H9 (cell line): ENCODE results near the gene COIL. TPM values are rescaled to one million over a fixed set of nuclear protein-coding genes. Genes with fewer than 3 reads are reported as not detected.
A peak's percentile ranks its signal among the peaks of the same experiment; 100 is the strongest.

Source experiments
- DNase-seq: peaks from one replicate; pipeline ENCODE4 v3.0.0-alpha.2; 2017
- H2AFZ ChIP-seq: one replicate; pipeline ENCODE4 v1.6.1; 2013; ENCODE audit warnings: mild to moderate bottlenecking, low read length, control low read depth, moderate library complexity
- H2AK5ac ChIP-seq: 2 replicates; pipeline ENCODE4 v1.6.1; 2013; ENCODE audit warnings: low read length, control low read depth, mixed read lengths; ENCODE audit not compliant: insufficient read length
- H2BK120ac ChIP-seq: one replicate; pipeline ENCODE4 v1.6.1; 2013; ENCODE audit warnings: low read depth, mild to moderate bottlenecking, low read length, control low read depth, inconsistent platforms; ENCODE audit not compliant: poor library complexity, severe bottlenecking
- H2BK12ac ChIP-seq: 2 replicates; pipeline ENCODE4 v1.6.1; 2013; ENCODE audit warnings: low read length, control low read depth, mixed read lengths, low read depth; ENCODE audit not compliant: insufficient read length
- H2BK15ac ChIP-seq: 2 replicates; pipeline ENCODE4 v1.6.1; 2013; ENCODE audit warnings: low read depth, low read length, control low read depth
- H2BK20ac ChIP-seq: one replicate; pipeline ENCODE4 v1.6.1; 2013; ENCODE audit warnings: low read depth, mild to moderate bottlenecking, low read length, control low read depth, inconsistent platforms; ENCODE audit not compliant: poor library complexity, severe bottlenecking
- H2BK5ac ChIP-seq: 2 replicates; pipeline ENCODE4 v1.6.1; 2013; ENCODE audit warnings: low read length, control low read depth, mixed read lengths; ENCODE audit not compliant: insufficient read length
- H3K14ac ChIP-seq: 2 replicates; pipeline ENCODE4 v1.6.1; 2013; ENCODE audit warnings: low read length, control low read depth; ENCODE audit not compliant: insufficient read depth
- H3K18ac ChIP-seq: 2 replicates; pipeline ENCODE4 v1.6.1; 2013; ENCODE audit warnings: low read depth, mild to moderate bottlenecking, mixed read lengths, low read length, control low read depth; ENCODE audit not compliant: insufficient read length
- H3K23ac ChIP-seq: 2 replicates; pipeline ENCODE4 v1.6.1; 2013; ENCODE audit warnings: low read length, control low read depth, mixed read lengths, low read depth; ENCODE audit not compliant: insufficient read length
- H3K23me2 ChIP-seq: 2 replicates; pipeline ENCODE4 v1.6.1; 2013; ENCODE audit warnings: low read depth, mild to moderate bottlenecking, mixed read lengths, low read length, control low read depth; ENCODE audit not compliant: insufficient read length, poor library complexity, severe bottlenecking
- H3K27ac ChIP-seq: 2 replicates; pipeline ENCODE4 v1.5.1; 2013; ENCODE audit warnings: low read length, control low read depth, mixed read lengths, low read depth; ENCODE audit not compliant: insufficient read length
- H3K27me3 ChIP-seq: 2 replicates; pipeline ENCODE4 v1.6.1; 2013; ENCODE audit warnings: low read length, control low read depth, inconsistent platforms; ENCODE audit not compliant: insufficient read depth
- H3K4ac ChIP-seq: 2 replicates; pipeline ENCODE4 v1.6.1; 2013; ENCODE audit warnings: low read depth, mild to moderate bottlenecking, control low read depth, inconsistent platforms, low read length, moderate library complexity
- H3K4me1 ChIP-seq: 2 replicates; pipeline ENCODE4 v1.6.1; 2013; ENCODE audit warnings: low read length, control low read depth, inconsistent platforms; ENCODE audit not compliant: insufficient read depth
- H3K4me2 ChIP-seq: 2 replicates; pipeline ENCODE4 v1.6.1; 2013; ENCODE audit warnings: low read length, control low read depth, mixed read lengths; ENCODE audit not compliant: insufficient read length, insufficient read depth
- H3K56ac ChIP-seq: 2 replicates; pipeline ENCODE4 v1.6.1; 2013; ENCODE audit warnings: low read depth, mild to moderate bottlenecking, mixed read lengths, low read length, control low read depth; ENCODE audit not compliant: insufficient read length
- H3K79me1 ChIP-seq: 2 replicates; pipeline ENCODE4 v1.6.1; 2013; ENCODE audit warnings: low read depth, mild to moderate bottlenecking, moderate library complexity, low read length, control low read depth, inconsistent platforms; ENCODE audit not compliant: insufficient read depth, poor library complexity, severe bottlenecking
- H3K79me2 ChIP-seq: 2 replicates; pipeline ENCODE4 v1.6.1; 2013; ENCODE audit warnings: low read length, control low read depth, inconsistent platforms; ENCODE audit not compliant: insufficient read depth
- H3K9ac ChIP-seq: 2 replicates; pipeline ENCODE4 v1.6.1; 2013; ENCODE audit warnings: low read length, control low read depth, mixed read lengths; ENCODE audit not compliant: insufficient read length; ENCODE audit errors: extremely low read depth
- H3K9me3 ChIP-seq: one replicate; pipeline ENCODE4 v1.6.1; 2013; ENCODE audit warnings: low read depth, low read length, inconsistent platforms; ENCODE audit not compliant: control insufficient read depth
- H3T11ph ChIP-seq: one replicate; pipeline ENCODE4 v1.6.1; 2013; ENCODE audit warnings: mild to moderate bottlenecking, low read length, control low read depth, inconsistent platforms
- H4K20me1 ChIP-seq: one replicate; pipeline ENCODE4 v1.6.1; 2013; ENCODE audit not compliant: control insufficient read depth, insufficient read length, insufficient read depth
- H4K5ac ChIP-seq: 2 replicates; pipeline ENCODE4 v1.6.1; 2013; ENCODE audit warnings: low read depth, mild to moderate bottlenecking, mixed read lengths, low read length, control low read depth; ENCODE audit not compliant: insufficient read length
- H4K8ac ChIP-seq: replicated peaks from 2 replicates; pipeline ENCODE4 v1.6.1; 2013; ENCODE audit warnings: low read length, control low read depth, mixed read lengths, low read depth; ENCODE audit not compliant: insufficient read length
- H4K91ac ChIP-seq: 2 replicates; pipeline ENCODE4 v1.6.1; 2013; ENCODE audit warnings: low read depth, mild to moderate bottlenecking, moderate library complexity, mixed read lengths, low read length, control low read depth; ENCODE audit not compliant: insufficient read length
- H3K27ac Mint-ChIP-seq, 3 experiments: 2 replicates in 2 of 3; 3 replicates in 1 of 3; pipeline ENCODE4 v1.8.0; 2020 to 2021; ENCODE audit warnings: mixed read lengths in 3 of 3, mild to moderate bottlenecking in 1 of 3, moderate library complexity in 1 of 3
- H3K27me3 Mint-ChIP-seq: 2 replicates; pipeline ENCODE4 v1.8.0; 2021; ENCODE audit warnings: low read depth, mild to moderate bottlenecking, moderate library complexity, mixed read lengths
- H3K36me3 Mint-ChIP-seq, 3 experiments: 2 replicates in 2 of 3; 3 replicates in 1 of 3; pipeline ENCODE4 v1.8.0; 2020 to 2021; ENCODE audit warnings: low read depth in 3 of 3, mixed read lengths in 3 of 3; ENCODE audit not compliant: insufficient read depth in 1 of 3
- H3K4me1 Mint-ChIP-seq, 2 experiments: 2 replicates each; pipeline ENCODE4 v1.8.0; 2020; ENCODE audit warnings: mixed read lengths in 2 of 2
- H3K4me3 Mint-ChIP-seq, 2 experiments: 2 replicates in 1 of 2; 3 replicates in 1 of 2; pipeline ENCODE4 v1.8.0; 2020 to 2021; ENCODE audit warnings: mild to moderate bottlenecking in 2 of 2, mixed read lengths in 2 of 2, moderate library complexity in 1 of 2
- H3K9me3 Mint-ChIP-seq, 2 experiments: 2 replicates in 1 of 2; 3 replicates in 1 of 2; pipeline ENCODE4 v1.8.0; 2020; ENCODE audit warnings: mild to moderate bottlenecking in 2 of 2, mixed read lengths in 2 of 2, moderate library complexity in 1 of 2
- CTCF ChIP-seq: fragments of 200-600 bp; sonication (generic); conservative IDR thresholded peaks from 3 replicates; pipeline ENCODE4 v1.8.0; 2021; ENCODE audit warnings: antibody characterized with exemption, mild to moderate bottlenecking
- WGBS: extraction: QIAGEN DNeasy Blood & Tissue Kit; methylation state at CpG from one replicate; pipeline ENCODE4 v1.1.7; 2013; ENCODE audit warnings: missing lambda C conversion rate, low lambda C conversion rate, mixed read lengths; ENCODE audit not compliant: insufficient read length; ENCODE audit errors: extremely low coverage; 5-methylcytosine and 5-hydroxymethylcytosine counted together
- total RNA-seq: library from RNA; stranded (reverse); gene quantifications from 2 replicates; pipeline ENCODE4 v1.2.1, GENCODE V29; 2021

Gene COIL
- total RNA-seq, 1 experiment from 2014 or later = 21.5 TPM

GRCh38 chr17:56891751-56892150 is 69.1 kb downstream of the COIL start:
- Histone ChIP-seq H4K8ac (no peak overlapping the region), H2BK15ac (no peak overlapping the region), H3K18ac (no peak overlapping the region), H2AFZ (no peak overlapping the region), H2BK20ac (no peak overlapping the region), H2AK5ac (no peak overlapping the region), H2BK12ac (no peak overlapping the region), H4K5ac (no peak overlapping the region), H3K9ac (no peak overlapping the region), H3T11ph (no peak overlapping the region), H3K23ac (no peak overlapping the region), H4K20me1 (no peaks in the 10 kb centered on the region), H3K79me1 (no peaks in the 10 kb centered on the region), H3K4ac (no peak overlapping the region), H2BK5ac (no peak overlapping the region), H3K14ac (no peak overlapping the region), H4K91ac (no peak overlapping the region), H3K79me2 (no peaks in the 10 kb centered on the region), H3K23me2 (no peaks in the 10 kb centered on the region), H3K4me2 (no peak overlapping the region), H3K27me3 (no peaks in the 10 kb centered on the region), H3K4me1 (no peaks in the 10 kb centered on the region), H2BK120ac (no peak overlapping the region), H3K27ac (no peak overlapping the region), H3K9me3 (peaks cover 12% of the 10 kb centered on the region), H3K56ac (no peak overlapping the region)
- peaks cover 17 to 22% of the 10 kb centered on the region in 2 experiments for H3K9me3 Mint-ChIP-seq
- no CpG with 5 or more reads among the region's 16 CpGs for WGBS
- peaks cover 44 to 82% (median 49%) of the 10 kb centered on the region in 3 experiments for H3K36me3 Mint-ChIP-seq
- H3K4me1 Mint-ChIP-seq = peaks cover 17 to 27% of the 10 kb centered on the region in 2 experiments
- H3K27ac Mint-ChIP-seq = peak overlapping the region in 1 of 3 experiments; percentile 37; a peak in 1 of 7 replicates
- H3K4me3 Mint-ChIP-seq = no peak overlapping the region
- no peaks in the 10 kb centered on the region for H3K27me3 Mint-ChIP-seq
- peak; percentile 78 for DNase-seq
- peak; percentile 82 for TF ChIP-seq CTCF
